Liver (tissue), 9 donors: Measurements from ENCODE around the gene CCNYL1. TPM values are rescaled to one million over a fixed set of nuclear protein-coding genes. Genes with fewer than 3 reads are reported as not detected.

Source experiments
- DNase-seq: peaks from one replicate; pipeline ENCODE4 v3.0.0-alpha.2; 2017; ENCODE audit warnings: low spot score
- H3K27ac ChIP-seq, 2 donors: one replicate each; pipeline ENCODE4 v1.7.0; 2013; ENCODE audit warnings: inconsistent platforms in 2 of 2, low read length in 2 of 2, control low read depth in 1 of 2, low read depth in 1 of 2, mild to moderate bottlenecking in 1 of 2
- H3K27me3 ChIP-seq, 4 donors: one replicate each; pipeline versions ENCODE4 v1.6.1 to v1.7.0; 2013; ENCODE audit warnings: low read length in 3 of 4, inconsistent platforms in 1 of 4, mild to moderate bottlenecking in 1 of 4, moderate library complexity in 1 of 4; ENCODE audit not compliant: control insufficient read depth in 4 of 4, insufficient read depth in 4 of 4
- H3K36me3 ChIP-seq, 4 donors: one replicate each; pipeline versions ENCODE4 v1.6.1 to v1.7.0; 2013; ENCODE audit warnings: low read length in 3 of 4, mild to moderate bottlenecking in 3 of 4, low read depth in 1 of 4, moderate library complexity in 1 of 4; ENCODE audit not compliant: control insufficient read depth in 4 of 4, insufficient read depth in 3 of 4
- H3K4me1 ChIP-seq, 4 donors: one replicate each; pipeline versions ENCODE4 v1.6.1 to v1.7.0; 2013; ENCODE audit warnings: low read length in 3 of 4, mild to moderate bottlenecking in 3 of 4, moderate library complexity in 1 of 4; ENCODE audit not compliant: control insufficient read depth in 4 of 4, insufficient read depth in 4 of 4
- H3K4me3 ChIP-seq, 3 donors: one replicate each; pipeline versions ENCODE4 v1.6.1 to v1.7.0; 2013; ENCODE audit warnings: low read length in 3 of 3, control low read depth in 1 of 3, low read depth in 1 of 3, mild to moderate bottlenecking in 1 of 3
- H3K9ac ChIP-seq, 2 donors: one replicate each; pipeline ENCODE4 v1.7.0; 2013; ENCODE audit warnings: low read length in 2 of 2, mild to moderate bottlenecking in 2 of 2, moderate library complexity in 2 of 2, control low read depth in 1 of 2, low read depth in 1 of 2
- H3K9me3 ChIP-seq, 4 donors: one replicate each; pipeline versions ENCODE4 v1.6.1 to v1.7.0; 2013; ENCODE audit warnings: low read length in 3 of 4; ENCODE audit not compliant: control insufficient read depth in 4 of 4
- ATF3 ChIP-seq: IDR thresholded peaks from 2 replicates; pipeline ENCODE4 v1.6.1; 2016; ENCODE audit warnings: antibody characterized with exemption
- CTCF ChIP-seq: fragments of 150-350 bp; IDR thresholded peaks from 2 replicates; pipeline ENCODE4 v1.5.1; 2017; ENCODE audit warnings: improper control_type of control experiment, low read depth, low read length; ENCODE audit not compliant: missing input control
- EGR1 ChIP-seq, 2 donors: IDR thresholded peaks; 2 replicates each; pipeline ENCODE4 v1.6.1; 2016 to 2018; ENCODE audit warnings: antibody characterized with exemption in 2 of 2, low read depth in 2 of 2
- FOXA1 ChIP-seq: IDR thresholded peaks from 2 replicates; pipeline ENCODE4 v1.6.1; 2016; ENCODE audit warnings: antibody characterized with exemption
- FOXA2 ChIP-seq: IDR thresholded peaks from 2 replicates; pipeline ENCODE4 v1.6.1; 2016; ENCODE audit warnings: antibody characterized with exemption
- GABPA ChIP-seq, 2 donors: IDR thresholded peaks in 1 of 2; conservative IDR thresholded peaks in 1 of 2; 2 replicates each; pipeline ENCODE4 v1.6.1; 2016; ENCODE audit warnings: antibody characterized with exemption in 2 of 2, mild to moderate bottlenecking in 1 of 2, moderate library complexity in 1 of 2
- HNF4A ChIP-seq, 2 donors: conservative IDR thresholded peaks; 2 replicates each; pipeline ENCODE4 v1.6.1; 2016; ENCODE audit warnings: antibody characterized with exemption in 2 of 2, mild to moderate bottlenecking in 2 of 2
- HNF4G ChIP-seq: IDR thresholded peaks from 2 replicates; pipeline ENCODE4 v1.6.1; 2016; ENCODE audit warnings: antibody characterized with exemption
- JUND ChIP-seq, 2 donors: IDR thresholded peaks; 2 replicates each; pipeline ENCODE4 v1.6.1; 2016; ENCODE audit warnings: antibody characterized with exemption in 2 of 2
- MAX ChIP-seq: IDR thresholded peaks from 2 replicates; pipeline ENCODE4 v1.6.1; 2016; ENCODE audit warnings: antibody characterized with exemption
- NR2F2 ChIP-seq: IDR thresholded peaks from 2 replicates; pipeline ENCODE4 v1.6.1; 2016; ENCODE audit warnings: antibody characterized with exemption
- RAD21 ChIP-seq, 2 donors: IDR thresholded peaks; 2 replicates each; pipeline ENCODE4 v1.6.1; 2016; ENCODE audit warnings: antibody characterized with exemption in 2 of 2, mild to moderate bottlenecking in 2 of 2
- REST ChIP-seq: IDR thresholded peaks from 2 replicates; pipeline ENCODE4 v1.6.1; 2016; ENCODE audit warnings: antibody characterized with exemption, mild to moderate bottlenecking
- RXRA ChIP-seq, 2 donors: IDR thresholded peaks; 2 replicates each; pipeline ENCODE4 v1.6.1; 2017 to 2018; ENCODE audit warnings: antibody characterized with exemption in 2 of 2, mild to moderate bottlenecking in 1 of 2
- SP1 ChIP-seq: IDR thresholded peaks from 2 replicates; pipeline ENCODE4 v1.6.1; 2018; ENCODE audit warnings: antibody characterized with exemption, mild to moderate bottlenecking
- TAF1 ChIP-seq: conservative IDR thresholded peaks from 2 replicates; pipeline ENCODE4 v1.6.1; 2016; ENCODE audit warnings: antibody characterized with exemption, mild to moderate bottlenecking
- YY1 ChIP-seq: IDR thresholded peaks from 2 replicates; pipeline ENCODE4 v1.6.1; 2016; ENCODE audit warnings: antibody characterized with exemption, mild to moderate bottlenecking
- ZBTB33 ChIP-seq: IDR thresholded peaks from 2 replicates; pipeline ENCODE4 v1.6.1; 2016; ENCODE audit warnings: antibody characterized with exemption
- WGBS: extraction: QIAGEN DNeasy Blood & Tissue Kit; methylation state at CpG from one replicate; pipeline ENCODE4 v1.1.7; 2013; 5-methylcytosine and 5-hydroxymethylcytosine counted together
- polyA plus RNA-seq, 2 donors: library from polyadenylated mRNA; stranded (reverse) in 1 of 2; unstranded in 1 of 2; fragments of 200-250 nt in 1 of 2; fragments of >200 nt in 1 of 2; fragmentation: Nextera tagmentation in 1 of 2; extraction: Ambion mirVana in 1 of 2; gene quantifications; one replicate each; pipeline versions ENCODE4 v1.2.1 to v1.2.3, GENCODE V29; 2013 to 2015
- total RNA-seq, 2 donors: library from RNA; depleted of rRNA; stranded (reverse); fragments of >200 nt; gene quantifications; one replicate each; pipeline ENCODE4 v1.2.3, GENCODE V29; 2014
- donor health status: healthy.
- donor health status: healthy.
- donor health status: healthy.
- donor health status: healthy.
- donor health status: healthy.

Gene CCNYL1
- total and polyA plus RNA-seq, 4 donors: 5.8 to 9.3 (median 8.2) TPM

- Histone ChIP-seq H3K27me3 (no peaks in the 10 kb centered on the region), H3K36me3 (no peaks in the 10 kb centered on the region), H3K9me3 (no peaks in the 10 kb centered on the region), H3K4me1 (peaks cover 11 to 25% (median 16%) of the 10 kb centered on the region in 4 donors), H3K9ac (no peak overlapping the region), H3K4me3 (no peak overlapping the region), H3K27ac (no peak overlapping the region)
- no peak for DNase-seq
- TF ChIP-seq CTCF (no peak), TAF1 (no peak), RXRA (IDR thresholded peaks at IDR 0.05) (no peak), NR2F2 (no peak), JUND (IDR thresholded peaks at IDR 0.05) (no peak), HNF4G (no peak), GABPA (IDR thresholded peaks at IDR 0.05 in 1 of 2, conservative IDR thresholded peaks at IDR 0.05 in 1 of 2) (no peak), RAD21 (IDR thresholded peaks at IDR 0.05) (no peak), FOXA2 (no peak), EGR1 (IDR thresholded peaks at IDR 0.05; ENCODE audit: low read depth in 2 of 2) (no peak), REST (no peak), YY1 (no peak), ATF3 (no peak), SP1 (no peak), FOXA1 (no peak), MAX (no peak), ZBTB33 (no peak), HNF4A (conservative IDR thresholded peaks at IDR 0.05) (no peak)
- 66% methylated on average over 3 of the region's 3 CpGs for WGBS
Measured at GRCh38 chr2:207787017-207787416, 75.6 kb downstream of the CCNYL1 start.
